Hematopoietic multipotent progenitor cell treated with erythropoietin and hydrocortisone succinate and interleukin-3 and kit ligand, for 6 days (in vitro differentiated cells): Measurements from ENCODE around the gene SIK2.
"Not testable (repeated sequence)": the region's sequence is repeated elsewhere in the genome, so short reads cannot be mapped to it uniquely, and the experiment has no call there.

ENCODE experiments used
- DNase-seq: peaks from one replicate; pipeline ENCODE4 v3.0.0-alpha.2; 2015

Gene SIK2

DNA sequence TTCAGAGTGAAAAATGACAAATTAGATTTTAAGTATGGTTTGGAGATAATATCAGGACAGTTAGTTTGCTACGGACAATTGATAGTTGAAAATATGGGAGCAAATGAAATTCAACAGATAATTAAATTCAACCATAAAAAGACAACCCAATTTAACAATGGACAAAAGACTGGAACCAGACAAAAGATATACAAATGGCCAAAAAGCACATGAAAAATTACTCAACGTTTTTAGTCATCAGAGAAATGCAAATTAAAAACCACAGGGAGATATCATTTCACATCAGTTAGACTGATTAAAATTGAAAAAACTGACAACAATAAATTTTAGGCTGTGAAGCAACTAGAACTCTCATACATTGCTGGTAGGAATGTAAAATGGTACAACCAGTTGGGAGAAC, 27.2 kb downstream of the SIK2 start:
- DNase-seq = no peak

DNA sequence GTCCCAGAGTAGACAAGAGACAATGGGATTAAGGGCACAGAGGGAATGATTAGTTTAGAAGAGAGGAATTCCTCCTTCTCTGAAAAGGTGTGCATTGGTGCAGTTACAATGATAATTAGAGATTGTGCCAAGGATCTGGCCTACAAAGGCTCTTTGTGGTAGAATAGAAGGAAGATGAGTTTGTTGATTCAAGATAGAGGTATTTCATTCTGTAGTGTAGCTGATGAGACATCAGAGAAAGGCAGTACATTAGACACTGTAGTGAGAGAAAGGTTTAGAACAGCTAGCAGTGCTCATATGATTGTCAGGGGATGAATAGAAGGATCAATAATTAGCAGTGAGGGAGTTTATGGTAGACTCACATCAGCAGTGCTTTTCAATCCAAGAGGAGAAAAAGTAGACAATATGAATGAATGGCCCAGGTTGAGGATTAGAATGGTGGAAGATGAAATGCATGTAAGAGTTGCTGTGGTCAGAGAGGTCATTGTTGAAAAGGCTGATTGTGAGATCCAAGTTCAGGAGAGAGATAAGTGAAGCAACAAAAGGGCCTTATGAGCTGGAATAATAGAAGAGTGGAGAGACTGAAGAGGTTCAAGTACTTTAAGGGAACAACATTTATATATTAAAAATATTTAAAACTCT, 28.9 kb downstream of the SIK2 start:
- no peak for DNase-seq

DNA sequence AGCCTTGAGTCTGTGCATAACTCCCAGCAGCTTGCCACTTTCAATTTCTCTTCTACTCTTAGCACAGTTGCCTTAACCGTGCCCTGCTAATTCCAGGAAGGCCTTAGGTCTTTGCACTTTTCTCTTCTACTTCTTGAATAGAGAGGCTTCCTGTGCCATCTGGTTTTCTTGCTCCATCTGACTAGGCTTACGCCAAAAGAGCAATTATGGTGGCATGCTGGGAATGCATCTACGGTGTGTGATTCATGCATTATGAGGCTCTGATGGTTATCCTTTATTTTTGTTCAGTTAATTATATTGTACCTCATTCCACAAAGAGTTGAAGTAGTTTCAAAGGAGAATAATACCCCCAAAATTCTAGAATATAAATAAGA, 29.4 kb downstream of the SIK2 start:
- no peak for DNase-seq

DNA sequence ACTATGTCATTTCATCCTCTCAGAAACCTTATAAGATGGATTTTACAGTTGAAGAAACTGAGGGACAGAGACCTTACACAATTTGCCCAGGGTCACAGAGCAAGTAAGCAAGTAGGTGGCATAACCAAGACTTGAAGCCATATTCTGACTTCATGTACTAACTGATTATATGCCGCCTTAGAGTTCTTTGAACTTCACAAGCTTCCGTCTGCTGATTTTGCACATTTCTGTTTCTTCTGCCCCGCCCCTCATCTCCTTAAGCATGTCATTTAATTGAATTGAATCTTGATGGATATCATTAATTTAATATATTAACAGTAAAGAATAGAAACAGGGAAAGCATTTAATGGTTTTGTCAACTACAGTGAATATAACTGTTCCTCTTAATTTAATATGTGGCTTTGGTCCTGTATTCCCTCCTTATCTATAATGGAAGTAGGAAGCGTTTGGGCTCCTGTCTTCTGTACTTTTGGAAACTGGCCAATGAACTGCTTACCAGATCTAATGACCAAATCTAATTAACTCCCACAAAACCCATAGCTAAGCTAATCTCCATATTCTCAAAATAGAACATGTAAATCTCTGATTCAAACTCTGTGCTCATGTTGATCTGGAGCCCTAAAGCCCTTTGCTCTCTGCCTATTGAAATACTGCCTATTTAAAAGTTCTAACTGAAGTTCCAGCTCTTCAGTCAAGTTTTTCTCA, 30.4 kb downstream of the SIK2 start:
- DNase-seq = no peak

DNA sequence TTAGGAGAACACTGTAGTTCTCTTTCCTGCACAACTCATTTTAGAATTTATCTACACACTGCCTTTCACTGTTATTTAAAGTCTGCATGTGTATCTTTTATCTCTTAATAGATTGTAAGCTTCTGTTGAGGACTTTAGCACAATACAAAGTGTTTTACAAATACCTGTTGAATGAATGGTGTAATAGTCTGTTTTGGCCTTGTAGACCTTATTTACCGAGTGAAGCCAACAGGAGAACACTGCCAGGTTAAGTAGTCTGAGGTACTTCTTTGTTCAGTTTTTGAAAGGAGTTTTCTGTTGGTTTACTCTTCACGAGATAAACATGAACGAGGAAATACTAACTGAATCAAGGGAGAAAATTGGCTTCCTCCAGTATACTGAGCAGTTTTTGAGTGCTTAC, 31.0 kb downstream of the SIK2 start:
- no peak for DNase-seq

DNA sequence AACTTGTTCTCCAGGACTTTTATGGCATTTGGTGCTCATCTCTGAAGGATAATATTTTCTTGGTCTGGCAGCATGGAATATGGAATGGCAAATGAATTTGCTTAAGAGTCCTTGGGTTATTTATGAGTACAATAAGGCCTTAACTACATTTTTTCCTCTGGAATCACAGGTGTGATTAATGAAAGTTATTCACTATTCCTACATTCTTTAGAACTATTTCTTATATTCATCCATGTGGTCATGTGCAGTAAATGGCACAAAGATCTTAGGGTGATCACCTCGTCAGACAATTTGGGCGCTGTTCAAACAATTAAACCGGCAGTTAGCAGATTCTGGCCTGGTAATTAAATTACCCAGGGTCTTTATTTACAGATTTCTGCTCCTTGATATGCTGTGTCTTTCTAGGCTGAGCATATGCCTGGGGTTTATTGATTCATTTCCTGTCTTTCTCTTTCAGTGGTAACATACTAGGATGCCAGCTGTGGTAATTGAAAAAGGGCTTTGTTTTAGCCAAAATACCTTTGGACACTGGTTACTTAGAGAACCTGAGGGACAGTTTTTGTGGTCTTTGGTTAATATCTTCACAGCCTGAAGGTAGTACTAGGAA, 31.6 kb downstream of the SIK2 start:
- no peak for DNase-seq

DNA sequence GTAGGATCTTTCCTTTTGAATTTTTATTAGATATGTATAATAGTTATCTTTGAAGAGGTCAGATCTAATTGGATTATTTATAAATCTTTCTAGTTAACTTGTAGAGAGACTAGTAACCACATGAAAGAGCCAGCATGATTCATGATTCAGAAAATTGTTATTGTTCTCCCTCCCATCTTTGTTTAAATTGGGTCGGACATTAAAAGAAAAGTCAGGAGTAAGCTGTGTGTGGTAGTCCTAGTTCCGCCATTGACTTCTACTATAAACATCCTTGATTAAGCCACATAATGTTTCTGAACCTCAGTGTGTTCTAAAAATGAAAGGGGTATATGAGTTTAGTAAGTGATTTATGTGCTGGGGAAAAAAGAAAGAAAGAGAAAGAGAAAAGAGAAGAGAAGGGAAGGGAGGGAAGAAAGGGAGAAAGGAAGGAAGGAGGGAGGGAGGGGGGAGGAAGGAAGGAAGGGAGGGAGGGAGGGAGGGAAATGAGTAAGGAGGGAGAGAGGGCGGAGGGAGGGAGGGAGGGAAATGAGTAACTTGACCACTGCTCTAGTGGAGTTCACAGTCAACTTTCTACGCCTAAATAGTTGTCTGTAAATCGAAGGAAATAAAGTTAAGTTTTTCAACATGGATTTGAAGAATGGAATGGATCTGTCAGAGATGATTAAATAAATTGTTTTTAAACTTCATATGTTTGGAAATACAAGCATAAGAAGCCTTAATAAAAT, 32.9 kb downstream of the SIK2 start:
- DNase-seq = no peak

DNA sequence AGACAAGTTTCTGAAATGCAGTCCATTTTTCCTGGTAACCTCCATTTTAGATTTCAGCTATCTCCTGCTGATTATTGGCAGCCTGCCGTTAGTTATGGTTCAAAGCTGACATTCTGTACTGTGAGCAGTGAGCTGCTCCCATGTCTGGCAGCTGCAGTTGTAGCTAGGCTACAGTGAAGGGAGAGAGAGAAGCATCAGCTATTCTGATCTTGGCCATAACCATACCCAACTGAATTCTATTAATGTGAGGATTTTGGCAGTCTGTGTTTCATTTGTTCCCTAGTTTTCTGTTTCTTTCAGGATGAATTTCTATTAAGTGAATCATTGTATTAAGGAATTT, 33.4 kb downstream of the SIK2 start:
- DNase-seq = no peak

DNA sequence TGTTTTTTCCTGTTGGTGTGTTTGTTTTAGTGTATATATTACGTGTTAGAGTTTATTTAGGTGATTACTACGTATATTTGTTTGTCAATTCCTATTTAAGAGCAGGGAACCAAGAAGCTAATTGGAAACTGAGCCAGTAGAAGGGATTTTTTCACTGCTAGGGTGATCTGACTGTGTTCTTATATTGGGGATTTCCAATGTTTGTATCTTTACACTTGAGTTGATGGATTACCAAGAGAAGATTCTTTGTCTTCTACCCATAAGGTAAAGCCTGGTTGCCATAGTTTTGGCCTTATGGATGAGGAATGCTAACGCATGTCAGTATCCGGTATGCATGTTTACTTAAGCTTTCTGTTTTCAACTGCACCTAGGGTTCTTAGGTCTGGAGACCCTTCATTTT, 35.6 kb downstream of the SIK2 start:
- no peak for DNase-seq

DNA sequence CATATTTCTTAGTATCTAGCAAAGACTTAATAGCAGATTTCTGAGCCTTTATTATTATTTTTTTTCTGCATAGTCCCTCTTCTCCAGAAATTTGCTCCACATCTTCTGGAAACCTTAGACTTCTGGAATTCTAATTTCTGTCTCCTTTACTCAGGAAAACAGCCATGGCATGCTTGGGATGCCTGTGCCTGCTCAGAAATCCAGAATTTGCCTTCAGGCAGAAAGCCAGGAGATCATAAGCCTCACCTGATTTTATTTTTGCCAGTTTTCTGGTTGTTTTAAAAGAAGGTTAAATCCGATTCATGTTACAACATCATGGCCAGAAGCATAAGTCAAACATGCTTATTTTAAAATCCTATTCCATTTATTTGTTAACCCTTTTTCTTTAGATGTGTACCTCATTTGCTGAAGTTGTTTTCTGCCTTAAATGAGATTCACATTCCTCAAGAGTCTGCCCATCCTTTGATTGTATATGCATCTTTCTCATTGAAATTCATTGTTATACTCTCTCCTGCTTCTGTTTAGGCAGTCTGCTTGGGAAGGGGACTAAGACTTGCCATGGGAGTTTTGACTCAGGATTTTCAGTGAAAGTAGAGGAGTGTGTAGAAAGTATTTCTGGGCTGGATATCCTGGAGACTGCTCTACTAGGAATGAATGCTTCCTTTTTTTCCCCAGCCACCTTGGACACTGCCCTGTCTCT, 37.1 kb downstream of the SIK2 start:
- DNase-seq = no peak

DNA sequence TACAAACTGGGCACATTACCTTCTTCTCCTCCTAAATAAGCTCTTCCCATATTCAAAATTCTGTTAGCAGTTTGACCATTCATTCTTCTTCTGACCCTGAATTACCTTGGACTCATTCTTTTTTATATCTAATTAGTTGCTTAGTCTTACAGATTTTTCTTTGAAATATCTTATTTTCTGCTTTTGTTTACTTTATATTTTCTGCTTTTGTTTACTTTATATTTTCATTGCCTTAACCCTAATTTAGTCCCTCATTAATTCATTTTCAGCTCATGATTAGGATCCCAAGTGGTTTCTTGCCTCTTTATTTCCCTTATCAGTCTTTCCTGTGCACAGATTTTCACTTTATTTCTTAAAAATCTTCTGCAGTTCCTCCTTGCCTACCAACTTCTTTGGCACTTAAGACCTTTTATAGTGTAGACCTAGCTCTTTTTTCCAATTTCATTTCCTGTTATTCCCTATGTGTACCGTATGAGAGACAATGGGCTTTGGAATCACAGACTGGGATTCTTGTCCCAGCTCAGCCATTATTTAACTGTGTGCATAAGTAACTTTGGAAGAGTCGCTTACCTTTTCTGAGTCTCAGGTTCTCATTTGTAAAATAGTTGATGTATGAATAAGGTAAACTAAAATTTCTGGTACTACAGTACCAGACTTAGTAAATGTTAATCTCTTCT, 39.2 kb downstream of the SIK2 start:
- DNase-seq = no peak

DNA sequence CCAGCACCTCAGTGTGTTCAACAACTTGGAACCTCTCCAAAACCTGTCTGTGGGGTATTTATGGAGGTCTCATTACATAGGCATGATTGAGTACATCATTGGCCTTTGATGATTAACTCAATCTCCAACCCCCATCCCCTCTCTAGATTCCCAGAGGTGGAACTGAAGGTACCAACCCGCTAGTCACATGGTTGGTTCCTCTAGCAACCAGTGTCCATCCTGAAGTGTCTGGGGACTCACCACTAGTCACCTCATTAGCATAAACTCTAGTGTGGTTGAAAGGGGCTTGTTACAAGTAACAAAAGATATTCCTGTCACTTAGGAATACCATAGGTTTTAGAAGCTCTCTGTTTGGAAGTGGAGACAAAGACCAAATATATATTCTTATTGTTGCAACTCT, 40.3 kb downstream of the SIK2 start:
- no peak for DNase-seq

DNA sequence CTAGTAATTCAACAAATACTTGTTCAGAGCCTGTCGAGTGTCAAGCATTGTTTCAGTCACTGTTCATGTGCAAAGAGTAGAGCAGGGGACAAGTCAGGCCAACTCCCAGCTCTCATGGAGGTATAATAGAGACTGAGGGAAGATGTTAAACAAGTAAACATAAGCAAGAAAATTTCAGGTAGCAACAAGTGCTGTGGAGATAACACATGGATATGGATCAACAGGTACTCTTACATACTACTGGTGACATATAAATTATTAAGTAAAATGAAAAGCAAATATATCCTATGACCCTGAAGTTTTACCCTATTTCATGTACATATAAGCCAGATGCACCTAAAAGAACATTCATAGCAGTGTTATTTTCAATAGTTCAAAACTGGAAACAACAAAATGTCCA, 42.7 kb downstream of the SIK2 start:
- DNase-seq = no peak

DNA sequence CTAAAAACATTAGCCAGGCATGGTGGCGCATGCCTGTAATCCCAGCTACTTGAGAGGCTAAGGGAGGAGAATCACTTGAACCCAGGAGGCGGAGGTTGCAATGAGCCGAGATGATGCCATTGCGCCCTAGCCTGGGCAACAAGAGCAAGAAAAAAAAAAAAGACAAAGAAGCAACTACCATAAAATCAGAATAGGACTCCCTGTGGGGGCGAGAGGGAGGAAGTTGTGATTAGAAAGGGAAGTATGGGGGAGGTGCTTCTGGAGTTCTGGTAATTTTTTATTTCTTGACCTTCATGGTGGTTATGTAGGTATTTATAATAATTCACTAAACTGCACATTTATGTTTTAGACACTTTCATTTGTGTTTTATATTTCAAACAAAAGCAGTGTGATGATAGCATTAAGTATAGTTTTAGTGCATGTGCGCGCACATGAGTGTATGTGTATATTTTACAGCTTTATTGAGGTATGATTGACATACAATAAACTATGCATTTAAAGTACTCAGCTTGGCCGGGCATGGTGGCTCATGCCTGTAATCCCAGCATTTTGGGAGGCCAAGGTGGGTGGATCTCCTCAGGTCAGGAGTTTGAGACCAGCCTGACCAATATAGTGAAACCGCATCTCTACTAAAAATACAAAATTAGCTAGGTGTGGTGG, 43.5 kb downstream of the SIK2 start:
- no peak for DNase-seq

DNA sequence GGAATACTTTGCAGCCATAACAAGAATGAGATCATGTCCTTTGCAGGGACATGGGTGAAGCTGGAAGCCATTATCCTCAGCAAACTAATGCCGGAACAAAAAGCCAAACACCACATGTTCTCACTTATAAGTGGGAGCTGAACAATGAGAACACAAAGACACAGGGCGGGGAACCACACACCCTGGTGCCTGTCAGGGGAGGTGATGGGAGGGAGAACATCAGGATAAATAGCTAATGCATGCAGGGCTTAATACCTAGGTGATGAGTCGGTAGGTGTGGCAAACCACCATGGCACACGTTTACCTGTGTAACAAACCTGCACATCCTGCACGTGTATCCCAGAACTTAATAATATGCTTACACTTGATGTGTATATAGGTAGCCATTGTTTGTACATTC, 49.1 kb downstream of the SIK2 start:
- not testable (repeated sequence) for DNase-seq

DNA sequence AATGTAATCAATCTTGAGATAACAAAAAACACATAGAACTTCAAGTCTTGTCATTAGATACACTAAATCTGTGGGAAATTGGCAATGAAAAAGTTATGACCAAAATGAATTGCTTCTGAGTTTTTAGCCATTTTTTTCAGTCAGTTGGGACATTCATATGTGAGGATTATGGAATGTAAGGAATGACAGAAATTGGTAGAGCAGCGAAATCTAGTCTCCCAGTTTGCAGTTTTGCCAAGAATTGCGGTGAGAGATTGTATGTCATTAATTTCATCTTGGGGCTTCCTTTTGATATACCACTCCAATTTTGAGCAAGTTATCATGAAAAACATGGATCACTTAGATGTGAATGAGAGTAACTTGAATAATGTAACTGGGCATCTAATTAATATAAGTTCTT, 49.9 kb downstream of the SIK2 start:
- no peak for DNase-seq

DNA sequence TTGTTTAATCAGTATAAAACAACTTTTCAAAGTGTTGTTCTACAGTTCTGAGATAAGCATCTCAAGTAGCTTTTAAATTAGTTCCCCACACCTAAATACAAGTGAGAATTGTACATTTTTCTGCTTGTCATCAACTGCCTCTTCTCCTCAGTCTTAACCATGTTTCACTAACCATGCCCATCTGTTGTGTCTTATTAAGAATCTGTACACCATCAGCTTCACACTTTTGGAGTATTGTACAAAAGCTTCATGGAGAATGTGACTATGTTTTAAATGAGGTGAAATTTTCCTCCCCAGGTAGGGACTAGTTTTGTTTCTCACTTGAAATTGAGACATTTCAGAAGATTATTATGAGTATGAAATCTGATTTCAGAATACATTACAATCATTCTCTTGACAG, 52.4 kb downstream of the SIK2 start:
- peak; percentile 10 for DNase-seq

DNA sequence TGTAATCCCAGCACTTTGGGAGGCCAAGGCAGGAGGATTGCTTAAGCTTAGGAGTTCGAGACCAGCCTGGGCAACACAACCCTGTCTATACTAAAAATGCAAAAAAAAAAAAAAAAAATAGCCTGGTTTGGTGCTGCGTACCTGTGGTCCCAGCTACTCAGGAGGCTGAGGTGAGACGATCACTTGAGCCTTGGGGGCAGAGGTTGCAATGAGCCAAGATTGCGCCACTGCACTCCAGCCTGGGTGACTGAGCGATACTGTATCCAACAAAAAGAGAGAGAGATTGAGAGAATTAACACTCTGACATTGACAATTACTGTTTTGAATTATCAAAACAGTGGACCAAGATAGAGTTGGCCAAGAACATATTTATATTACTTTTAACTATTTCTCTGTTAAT, 53.7 kb downstream of the SIK2 start:
- DNase-seq = no peak

DNA sequence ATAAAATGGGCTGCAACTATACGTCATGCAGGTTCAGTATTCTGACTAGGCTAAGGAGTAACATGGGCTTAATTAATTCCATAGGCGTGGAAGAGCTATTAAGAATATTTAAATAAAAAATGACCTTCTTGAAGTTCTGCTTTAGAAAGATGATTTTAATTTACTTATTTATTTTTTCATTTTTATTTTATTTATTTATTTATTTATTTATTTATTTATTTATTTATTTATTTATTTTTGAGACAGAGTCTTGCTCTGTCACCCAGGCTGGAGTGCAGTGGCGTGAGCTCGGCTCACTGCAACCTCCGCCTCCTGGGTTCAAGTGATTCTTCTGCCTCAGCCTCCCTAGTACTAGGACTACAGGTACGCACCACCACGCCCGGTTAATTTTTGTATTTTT, 55.7 kb downstream of the SIK2 start:
- DNase-seq = not testable (repeated sequence)

DNA sequence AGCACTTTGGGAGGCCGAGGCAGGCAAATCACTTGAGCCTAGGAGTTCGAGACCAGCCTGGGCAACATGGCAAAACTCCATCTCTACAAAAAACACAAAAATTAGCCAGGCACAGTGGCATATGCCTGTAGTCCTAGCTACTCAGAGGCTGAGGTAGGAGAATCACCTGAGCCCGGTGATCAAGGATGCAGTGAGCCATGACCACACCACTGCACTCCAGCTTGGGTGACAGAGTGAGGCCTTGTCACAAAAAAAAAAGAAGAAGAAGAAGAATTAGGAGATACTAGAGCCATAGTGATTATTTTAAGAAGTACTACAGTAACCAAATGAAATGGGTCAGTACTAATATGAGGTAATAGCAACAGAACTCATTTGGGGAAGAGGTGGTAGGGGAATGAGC, 56.2 kb downstream of the SIK2 start:
- not testable (repeated sequence) for DNase-seq

DNA sequence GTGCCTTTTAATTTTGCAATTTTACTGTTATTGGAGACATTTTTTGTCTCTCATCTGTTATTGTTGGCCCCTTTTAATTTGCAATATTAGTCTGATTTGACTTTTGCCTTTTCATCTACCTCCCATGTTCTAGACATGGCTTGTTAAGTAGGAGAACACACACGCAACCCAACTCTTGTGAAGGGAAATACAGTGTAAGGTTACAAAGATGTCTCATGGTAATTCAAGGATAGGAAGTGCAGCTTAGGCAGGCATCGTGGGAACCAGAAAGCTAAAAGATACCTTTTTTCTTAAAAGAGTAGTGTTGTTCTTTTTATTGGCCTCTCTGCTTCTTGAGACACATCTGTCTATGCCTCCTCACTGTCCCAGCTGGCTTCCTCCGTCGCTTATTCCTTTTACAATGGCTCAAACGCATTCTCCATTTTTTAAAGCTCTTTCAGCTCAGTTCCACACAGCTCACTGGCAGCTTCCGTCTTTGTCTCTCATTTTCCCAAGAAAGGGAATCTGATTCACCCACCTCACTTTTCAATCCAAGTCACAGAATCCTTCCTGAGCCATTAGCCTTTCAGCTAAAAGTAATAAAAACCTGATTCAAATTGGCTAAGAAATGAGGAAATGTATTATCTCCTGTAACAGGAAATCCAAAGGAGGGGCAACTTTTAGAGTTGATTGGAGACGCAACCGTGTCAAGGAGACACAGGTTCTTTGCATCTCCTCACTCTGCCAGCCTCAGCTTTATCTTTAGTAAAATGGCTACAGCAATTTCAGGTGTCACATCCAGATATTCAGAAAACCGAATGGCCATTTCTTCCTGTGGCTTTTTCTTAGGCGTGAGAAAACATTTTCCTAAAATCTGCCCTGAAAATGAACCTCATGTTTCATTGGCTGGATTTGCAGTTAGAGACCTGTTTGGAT, 57.2 kb downstream of the SIK2 start:
- DNase-seq = peak; percentile 54
